AG04450 (cell line): Measurements from ENCODE around the gene PALM. TPM values are rescaled to one million over a fixed set of nuclear protein-coding genes. Genes with fewer than 3 reads are reported as not detected.

Experiments
- CTCF ChIA-PET: fragments of 300-600, 350-600 bp; formaldehyde crosslinking; extraction: SDS; loops from one replicate; lab custom pipeline; 2022; ENCODE audit warnings: antibody characterized with exemption, inconsistent platforms; lab: Charles Lee
- POLR2A ChIA-PET: fragments of 350-600 bp; formaldehyde crosslinking; extraction: SDS; loops from one replicate; lab custom pipeline; 2021; ENCODE audit warnings: antibody characterized with exemption, inconsistent platforms; lab: Yijun Ruan, JAX
- DNase-seq: peaks from one replicate; pipeline ENCODE4 v3.0.0-alpha.2; 2011; ENCODE audit warnings: low read depth, low spot score
- H3K27ac ChIP-seq: one replicate; pipeline ENCODE4 v1.5.1; 2012; ENCODE audit warnings: low read depth, low read length, control low read depth
- H3K27me3 ChIP-seq: one replicate; pipeline ENCODE4 v1.6.0; 2012; ENCODE audit warnings: low read length; ENCODE audit not compliant: control insufficient read depth, insufficient read depth
- H3K4me3 ChIP-seq: 2 replicates; pipeline ENCODE4 v1.5.1; 2011; ENCODE audit warnings: mild to moderate bottlenecking, low read depth, low read length, control low read depth
- H3K9me3 ChIP-seq: 2 replicates; pipeline ENCODE4 v1.5.1; 2012; ENCODE audit warnings: low read length; ENCODE audit not compliant: control insufficient read depth, insufficient read depth
- CTCF ChIP-seq: IDR thresholded peaks from 2 replicates; pipeline ENCODE4 v1.5.1; 2011; ENCODE audit warnings: low read depth, low read length, control low read depth, inconsistent platforms
- polyA plus RNA-seq: library from polyadenylated mRNA; depleted of rRNA; stranded (reverse); fragments of >200 nt; gene quantifications from 2 replicates; pipeline ENCODE4 v1.2.3, GENCODE V29; 2011

The PALM gene
- polyA plus RNA-seq, 1 experiment, result 1.8 TPM

GRCh38 chr19:791567-792305 lies 83.0 kb downstream of the PALM start:
- Histone ChIP-seq H3K9me3 (no peaks in the 10 kb centered on the region; the same call in 1 of the 2 replicates), H3K27ac (no peak overlapping the region), H3K4me3 (no peak overlapping the region), H3K27me3 (no peaks in the 10 kb centered on the region)
- TF ChIP-seq CTCF, result no peak
- ChIA-PET POLR2A (interaction anchor here (0.7 kb wide), 1 partner anchor 116 kb away, joined by 4 read pairs; no protein-coding TSS in a partner anchor), CTCF (no interaction called here)
- DNase-seq, result no peak

- CTCF ChIA-PET, result no interaction called here
- no peak for TF ChIP-seq CTCF
- DNase-seq, result no peak
- no peak overlapping the region for H3K27ac ChIP-seq
- H3K9me3 ChIP-seq, result no peaks in the 10 kb centered on the region; the same call in 1 of the 2 replicates
- no peaks in the 10 kb centered on the region for H3K27me3 ChIP-seq
- H3K4me3 ChIP-seq, result no peak overlapping the region
- POLR2A ChIA-PET, result no interaction called here
Observed at GRCh38 chr19:792306-792885, 83.7 kb downstream of the PALM start.

GRCh38 chr19:793806-794205 lies 85.1 kb downstream of the PALM start:
- H3K4me3 ChIP-seq, result no peak overlapping the region
- no peak for TF ChIP-seq CTCF
- ChIA-PET CTCF (no interaction called here), POLR2A (no interaction called here)
- H3K27me3 ChIP-seq, result no peaks in the 10 kb centered on the region
- H3K27ac ChIP-seq, result no peak overlapping the region
- H3K9me3 ChIP-seq, result no peaks in the 10 kb centered on the region; the same call in 1 of the 2 replicates
- no peak for DNase-seq

GRCh38 chr19:795073-795611 lies 86.4 kb downstream of the PALM start:
- DNase-seq, result no peak
- Histone ChIP-seq H3K9me3 (no peaks in the 10 kb centered on the region; the same call in 1 of the 2 replicates), H3K27ac (no peak overlapping the region), H3K27me3 (no peaks in the 10 kb centered on the region), H3K4me3 (no peak overlapping the region)
- ChIA-PET POLR2A (interaction anchor here (0.7 kb wide), 1 partner anchor 104 kb away, joined by 3 read pairs; no protein-coding TSS in a partner anchor), CTCF (no interaction called here)
- no peak for TF ChIP-seq CTCF
